ENCODE measurements around the gene CRISP1. TPM values are rescaled to one million over a fixed set of nuclear protein-coding genes. Genes with fewer than 3 reads are reported as not detected.

CRISP1 gene
- total and polyA plus RNA-seq, 2 of the 13 experiments (the other 11 are each of a cell fraction or from before 2014, with no cell fraction given): not detected

DNA sequence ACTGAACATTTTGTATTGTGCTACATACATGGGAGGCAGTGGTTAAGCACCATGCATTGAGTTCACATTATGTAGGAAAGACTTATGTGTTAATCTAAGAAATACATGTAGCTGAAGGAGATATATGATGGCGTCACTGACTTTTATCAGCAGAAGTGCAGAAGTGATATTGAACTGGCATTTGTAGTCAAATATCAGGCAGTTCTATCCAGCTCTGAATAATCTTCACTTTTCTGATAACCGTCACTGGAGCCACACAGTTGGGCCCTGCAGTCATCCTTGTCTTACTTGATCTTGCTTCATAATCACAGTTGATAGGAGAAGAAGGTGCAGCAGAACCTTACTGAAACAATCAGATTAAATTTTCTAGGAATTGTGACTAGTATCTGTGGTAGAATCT is 26.4 kb downstream of the CRISP1 start:
- 38% methylated on average over 2 of the region's 2 CpGs for WGBS (ENCODE audit: low lambda C conversion rate)
- no peak for ATAC-seq
- TF ChIP-seq JUNB (CRISPR knock-in tag; IDR thresholded peaks at IDR 0.05; ENCODE audit: borderline replicate concordance) (no peak), BCL6 (CRISPR knock-in tag; IDR thresholded peaks at IDR 0.05) (no peak), ZNF124 (CRISPR knock-in tag; IDR thresholded peaks at IDR 0.05) (no peak), ZNF10 (CRISPR knock-in tag; IDR thresholded peaks at IDR 0.05; ENCODE audit: borderline replicate concordance, low read depth) (no peak), MTA1 (CRISPR knock-in tag; IDR thresholded peaks at IDR 0.05; ENCODE audit: borderline replicate concordance) (no peak), ZNF329 (CRISPR knock-in tag; IDR thresholded peaks at IDR 0.05; ENCODE audit: low read depth) (no peak), KDM3A (CRISPR knock-in tag; IDR thresholded peaks at IDR 0.05; ENCODE audit: low read depth) (no peak), ZBTB43 (CRISPR knock-in tag; conservative IDR thresholded peaks at IDR 0.05) (no peak), ZNF274 (CRISPR knock-in tag; IDR thresholded peaks at IDR 0.05) (no peak), GLI4 (CRISPR knock-in tag; IDR thresholded peaks at IDR 0.05; ENCODE audit: borderline replicate concordance) (no peak)
- FAIRE-seq: no peak
- DNase-seq (ENCODE audit: low spot score): no peak
- ChIA-PET CTCF (ENCODE audit: low intra/inter-chr PET ratio, low total read pairs) (no interaction called here), POLR2A (no interaction called here)
- Histone ChIP-seq H3K79me2 (ENCODE audit: insufficient read depth, low read length) (no peaks in the 10 kb centered on the region), H3K4me1 (ENCODE audit: insufficient read depth, low read length) (no peaks in the 10 kb centered on the region), H4K20me1 (ENCODE audit: insufficient read depth, low read length) (no peaks in the 10 kb centered on the region), H3K27ac (ENCODE audit: extremely low read length, insufficient read depth, low read length) (no peak overlapping the region), H3K27me3 (ENCODE audit: control insufficient read depth in 1 of 2, insufficient read depth in 2 of 2, low read length in 2 of 2) (no peaks in the 10 kb centered on the region), H3K9ac (ENCODE audit: insufficient read depth, low read depth, low read length) (no peak overlapping the region), H3K4me3 (replicated peaks in 1 of 3; ENCODE audit: insufficient read depth in 1 of 3, low read depth in 2 of 3, low read length in 3 of 3) (no peak overlapping the region), H3K4me2 (ENCODE audit: low read depth, low read length) (no peak overlapping the region), H3K9me3 (ENCODE audit: low read length) (no peaks in the 10 kb centered on the region), H2AFZ (ENCODE audit: low read length) (no peak overlapping the region), H3K36me3 (replicated peaks in 1 of 2; ENCODE audit: control insufficient read depth in 1 of 2, insufficient read depth in 2 of 2, low read length in 2 of 2) (no peaks in the 10 kb centered on the region)
- intact Hi-C loops (cut with micrococcal nuclease; ENCODE audit: unreplicated experiment) (loop anchor here (10.0 kb wide), 1 partner anchor 65 kb away; no protein-coding TSS in a partner anchor), in situ Hi-C loops (cut with HindIII; ENCODE audit: extremely low pct_ligation_motif_present, low pct_unique_long_range_greater_than_20kb) (no loop called here)
- BruUV-seq (replicated peaks): no TSS peak

All from HepG2 (cell line).